ENCODE data around the gene ST6GALNAC2.

GRCh38 chr17:76623271-76624146, 37.8 kb upstream of the ST6GALNAC2 start:
- TF ChIP-seq POLR2A (IDR thresholded peaks at IDR 0.05) (no peak), CTCF (IDR thresholded peaks at IDR 0.05) (peak; percentile 79 to 95 (median 86))
